H1 (cell line): Measurements from ENCODE around the gene SWT1. TPM values are rescaled to one million over a fixed set of nuclear protein-coding genes. Genes with fewer than 3 reads are reported as not detected.

Source experiments
- CTCF ChIA-PET: fragments of 300-600 bp; sonication (Branson Sonifier 250); formaldehyde crosslinking; loops from one replicate; lab custom pipeline; 2021; ENCODE audit not compliant: partially characterized antibody; lab: Charles Lee
- POLR2A ChIA-PET: fragments of 300-600 bp; sonication (Branson Sonifier 250); formaldehyde crosslinking; loops from one replicate; lab custom pipeline; 2021; ENCODE audit warnings: inconsistent platforms; ENCODE audit not compliant: partially characterized antibody; lab: Charles Lee
- DNase-seq, 2 experiments: peaks; one replicate each; pipeline versions ENCODE4 v3.0.0 to v3.0.0-alpha.2; 2010 to 2022; ENCODE audit warnings: low spot score in 2 of 2, low read depth in 1 of 2, mixed read lengths in 1 of 2
- FAIRE-seq: peaks from 2 replicates; lab custom pipeline; 2011; peaks lifted over from hg19 to GRCh38; lab: Jason Lieb, UNC
- H2AFZ ChIP-seq: 2 replicates; pipeline ENCODE4 v1.8.1; 2012; ENCODE audit warnings: low read length, inconsistent platforms
- H2AK5ac ChIP-seq: 2 replicates; pipeline ENCODE4 v1.6.1; 2013; ENCODE audit warnings: low read depth, low read length
- H2BK120ac ChIP-seq: replicated peaks from 2 replicates; pipeline ENCODE3; 2013; ENCODE audit warnings: low read depth, low read length, inconsistent platforms
- H2BK12ac ChIP-seq: 2 replicates; pipeline ENCODE4 v1.6.1; 2013; ENCODE audit warnings: low read depth, low read length
- H2BK15ac ChIP-seq: 2 replicates; pipeline ENCODE4 v1.6.1; 2013; ENCODE audit warnings: low read length
- H2BK20ac ChIP-seq: 2 replicates; pipeline ENCODE4 v1.6.1; 2013; ENCODE audit warnings: low read length
- H2BK5ac ChIP-seq: 2 replicates; pipeline ENCODE4 v1.6.1; 2013; ENCODE audit warnings: low read depth, low read length
- H3K14ac ChIP-seq: 2 replicates; pipeline ENCODE4 v1.6.1; 2013; ENCODE audit warnings: inconsistent platforms; ENCODE audit not compliant: insufficient read length
- H3K18ac ChIP-seq: 2 replicates; pipeline ENCODE4 v1.6.1; 2013; ENCODE audit warnings: low read length; ENCODE audit errors: extremely low read depth
- H3K23ac ChIP-seq: 2 replicates; pipeline ENCODE4 v1.6.1; 2013; ENCODE audit warnings: inconsistent platforms; ENCODE audit not compliant: insufficient read length
- H3K23me2 ChIP-seq: 2 replicates; pipeline ENCODE4 v1.6.1; 2013; ENCODE audit warnings: low read depth, low read length
- H3K27ac ChIP-seq: 2 replicates; pipeline ENCODE4 v1.6.1; 2011; ENCODE audit warnings: low read depth, low read length, inconsistent platforms
- H3K27me3 ChIP-seq, 4 experiments: replicated peaks in 1 of 4; 1 replicate in 1 of 4; 2 replicates in 3 of 4; pipeline versions ENCODE4 v1.6.1 to v1.8.1; 2011 to 2013; ENCODE audit warnings: low read length in 3 of 4, mild to moderate bottlenecking in 3 of 4, inconsistent platforms in 2 of 4, mixed read lengths in 2 of 4, moderate library complexity in 1 of 4; ENCODE audit not compliant: control insufficient read depth in 3 of 4, insufficient read depth in 3 of 4; ENCODE audit errors: extremely low read depth in 1 of 4
- H3K36me3 ChIP-seq, 4 experiments: 2 replicates each; pipeline versions ENCODE4 v1.6.1 to v1.8.1; 2011 to 2013; ENCODE audit warnings: mild to moderate bottlenecking in 4 of 4, low read length in 3 of 4, moderate library complexity in 2 of 4, control low read depth in 1 of 4, inconsistent platforms in 1 of 4; ENCODE audit not compliant: insufficient read depth in 4 of 4, control insufficient read depth in 2 of 4
- H3K4ac ChIP-seq: replicated peaks from 2 replicates; pipeline ENCODE3; 2013; ENCODE audit warnings: low read length, low read depth, mixed read lengths, inconsistent platforms; ENCODE audit not compliant: insufficient read length
- H3K4me1 ChIP-seq, 4 experiments: replicated peaks in 1 of 4; 1 replicate in 1 of 4; 2 replicates in 3 of 4; pipeline versions ENCODE4 v1.6.1 to v1.8.1; 2011 to 2013; ENCODE audit warnings: low read length in 3 of 4, inconsistent platforms in 2 of 4, mixed read lengths in 1 of 4; ENCODE audit not compliant: insufficient read depth in 4 of 4, control insufficient read depth in 3 of 4
- H3K4me2 ChIP-seq, 2 experiments: 2 replicates each; pipeline versions ENCODE4 v1.6.1 to v1.8.1; 2011 to 2013; ENCODE audit warnings: low read depth in 2 of 2, low read length in 2 of 2, control low read depth in 1 of 2, inconsistent platforms in 1 of 2, mild to moderate bottlenecking in 1 of 2; ENCODE audit not compliant: insufficient read depth in 1 of 2
- H3K4me3 ChIP-seq, 4 experiments: fragments of 200-600, 300-600 bp in 1 of 4; sonication (generic), shearing (Covaris generic), sonication (Bioruptor Twin) in 1 of 4; 2 replicates each; pipeline versions ENCODE4 v1.5.1 to v1.8.1; 2011 to 2016; ENCODE audit warnings: low read length in 4 of 4, low read depth in 3 of 4, control low read depth in 2 of 4, inconsistent platforms in 2 of 4, mild to moderate bottlenecking in 2 of 4, mixed read lengths in 1 of 4, moderate library complexity in 1 of 4; ENCODE audit not compliant: insufficient read depth in 2 of 4; ENCODE audit errors: extremely low read depth in 1 of 4
- H3K56ac ChIP-seq: replicated peaks from 2 replicates; pipeline ENCODE3; 2013; ENCODE audit warnings: low read depth, mild to moderate bottlenecking, mixed read lengths, low read length, inconsistent platforms; ENCODE audit not compliant: insufficient read length
- H3K79me1 ChIP-seq: 2 replicates; pipeline ENCODE4 v1.6.1; 2013; ENCODE audit warnings: low read depth, low read length, control low read depth
- H3K79me2 ChIP-seq, 2 experiments: 2 replicates each; pipeline versions ENCODE4 v1.6.1 to v1.8.1; 2012 to 2013; ENCODE audit warnings: low read length in 2 of 2, mild to moderate bottlenecking in 2 of 2, inconsistent platforms in 1 of 2; ENCODE audit not compliant: insufficient read depth in 2 of 2, control insufficient read depth in 1 of 2
- H3K9ac ChIP-seq, 4 experiments: replicated peaks in 1 of 4; 1 replicate in 1 of 4; 2 replicates in 3 of 4; pipeline versions ENCODE4 v1.6.1 to v1.8.1; 2011 to 2013; ENCODE audit warnings: low read depth in 3 of 4, low read length in 3 of 4, control low read depth in 2 of 4, mild to moderate bottlenecking in 2 of 4, moderate library complexity in 2 of 4, inconsistent platforms in 1 of 4; ENCODE audit errors: extremely low read depth in 1 of 4
- H3K9me3 ChIP-seq, 2 experiments: 2 replicates each; pipeline versions ENCODE4 v1.6.1 to v1.8.1; 2012 to 2013; ENCODE audit warnings: mild to moderate bottlenecking in 2 of 2, moderate library complexity in 2 of 2, control low read depth in 1 of 2, inconsistent platforms in 1 of 2, low read depth in 1 of 2, low read length in 1 of 2, mixed read lengths in 1 of 2; ENCODE audit not compliant: insufficient read depth in 2 of 2
- H4K20me1 ChIP-seq, 2 experiments: replicated peaks in 1 of 2; 2 replicates each; pipeline versions ENCODE3 to v1.8.1; 2011 to 2013; ENCODE audit warnings: inconsistent platforms in 2 of 2, low read length in 2 of 2, mild to moderate bottlenecking in 1 of 2; ENCODE audit not compliant: insufficient read depth in 2 of 2, control insufficient read depth in 1 of 2
- H4K5ac ChIP-seq: 2 replicates; pipeline ENCODE4 v1.6.1; 2013; ENCODE audit warnings: low read length, low read depth, mixed read lengths, inconsistent platforms; ENCODE audit not compliant: insufficient read length
- H4K8ac ChIP-seq: 2 replicates; pipeline ENCODE4 v1.8.0; 2013; ENCODE audit warnings: mild to moderate bottlenecking, moderate library complexity, low read length, inconsistent platforms; ENCODE audit not compliant: insufficient read depth; ENCODE audit errors: extremely low read depth
- H4K91ac ChIP-seq: replicated peaks from 2 replicates; pipeline ENCODE3; 2013; ENCODE audit warnings: low read length, mixed read lengths, inconsistent platforms; ENCODE audit not compliant: insufficient read length
- HDAC2 ChIP-seq, 2 experiments: fragments of 300-600 bp in 1 of 2; sonication (generic) in 1 of 2; IDR thresholded peaks; 2 replicates each; pipeline ENCODE4 v1.6.1; 2011 to 2012; ENCODE audit warnings: low read depth in 2 of 2, low read length in 2 of 2, mild to moderate bottlenecking in 2 of 2, moderate library complexity in 2 of 2, borderline replicate concordance in 1 of 2, inconsistent platforms in 1 of 2
- SIN3A ChIP-seq, 2 experiments: IDR thresholded peaks in 1 of 2; conservative IDR thresholded peaks in 1 of 2; 2 replicates each; pipeline ENCODE4 v1.6.1; 2011 to 2012; ENCODE audit warnings: low read length in 2 of 2, improper control_type of control experiment in 1 of 2, low read depth in 1 of 2, mild to moderate bottlenecking in 1 of 2
- TAF1 ChIP-seq: IDR thresholded peaks from 2 replicates; pipeline ENCODE4 v1.6.1; 2011; ENCODE audit warnings: mild to moderate bottlenecking, low read depth, low read length
- WGBS, 2 experiments: shearing (Covaris generic) in 1 of 2; methylation state at CpG; one replicate each; pipeline versions ENCODE4 v1.1.6 to v1.1.7; 2013 to 2015; ENCODE audit warnings: low lambda C conversion rate in 2 of 2, mixed read lengths in 2 of 2, inconsistent platforms in 1 of 2, low coverage in 1 of 2, missing lambda C conversion rate in 1 of 2; ENCODE audit not compliant: insufficient replicate concordance in 2 of 2, insufficient coverage in 1 of 2, insufficient read length in 1 of 2; ENCODE audit errors: extremely low coverage in 1 of 2, missing lambda C conversion rate in 1 of 2; 5-methylcytosine and 5-hydroxymethylcytosine counted together
- polyA plus RNA-seq, 7 experiments: library from polyadenylated mRNA; depleted of rRNA in 3 of 7; stranded (reverse) in 5 of 7; unstranded in 2 of 7; fragments of >200 nt in 5 of 7; fragments of 200-250 nt in 2 of 7; gene quantifications; 1 replicate in 5 of 7; 2 replicates in 1 of 7; 4 replicates in 1 of 7; pipeline versions ENCODE4 v1.2.1 to v1.2.3, GENCODE V29; 2011 to 2013; ENCODE audit warnings: missing spikeins in 2 of 7, mixed read lengths in 2 of 7
- total RNA-seq: library from RNA; stranded (reverse); fragmentation: NEBNext Ultra II Directional; extraction: Animal tissue kit (Norgen Biotek cat#: 25700); gene quantifications from 2 replicates; pipeline ENCODE4 v1.2.1, GENCODE V29; 2021

Gene SWT1
- total and polyA plus RNA-seq, 2 of the 8 experiments (the other 6 are each of a cell fraction or from before 2014, with no cell fraction given), result 1.4 to 6.2 TPM

- POLR2A ChIA-PET, result interaction anchor here (0.6 to 2.0 kb wide), 3 partner anchors 78 to 112 kb away, joined by 3 to 16 read pairs (median 4); partner anchors contain the start of gene RNF2
- CTCF ChIA-PET, result interaction anchor here (0.7 to 8.0 kb wide), 4 partner anchors 12 to 165 kb away, joined by 3 to 60 read pairs (median 5); no protein-coding TSS in a partner anchor
- H3K27me3 ChIP-seq, result no peaks in the 10 kb centered on the region
- peaks cover 13% of the 10 kb centered on the region for H3K23me2 ChIP-seq
- peak overlapping the region; percentile 77 for H4K91ac ChIP-seq
- H2BK5ac ChIP-seq, result no peak overlapping the region
- peak overlapping the region in 3 of 4 experiments; percentile 20 to 73 (median 36); a peak in 4 of 7 replicates for H3K9ac ChIP-seq
- DNase-seq, result no peak
- no peak overlapping the region for H3K14ac ChIP-seq
- no peak overlapping the region for H3K27ac ChIP-seq
- peak overlapping the region; percentile 40 for H4K5ac ChIP-seq
- H3K4ac ChIP-seq, result no peak overlapping the region
- no peak overlapping the region for H3K23ac ChIP-seq
- no peak overlapping the region for H4K8ac ChIP-seq
- TF ChIP-seq HDAC2 (IDR thresholded peaks at IDR 0.05; ENCODE audit: borderline replicate concordance in 1 of 2, low read depth in 2 of 2, low read length in 2 of 2), result 0 out of 4 replicates have a peak, but pooled peaks of 1 of the 2 experiments have one; percentile 32
- no peak for TF ChIP-seq TAF1
- TF ChIP-seq SIN3A (conservative IDR thresholded peaks at IDR 0.05 in 1 of 2, IDR thresholded peaks at IDR 0.05 in 1 of 2; ENCODE audit: low read depth in 1 of 2, low read length in 2 of 2), result 0 out of 4 replicates have a peak, but pooled peaks of 1 of the 2 experiments have one; percentile 60
- FAIRE-seq, result no peak
- no peaks in the 10 kb centered on the region for H3K9me3 ChIP-seq
- no peak overlapping the region for H2BK20ac ChIP-seq
- H3K4me2 ChIP-seq, result peak overlapping the region; percentile 75 to 88
- H2BK12ac ChIP-seq, result no peak overlapping the region
- no peak overlapping the region for H2AK5ac ChIP-seq
- H2AFZ ChIP-seq, result peak overlapping the region; percentile 96
- no peaks in the 10 kb centered on the region for H4K20me1 ChIP-seq
- peaks cover 0 to 13% of the 10 kb centered on the region in 2 experiments; a peak in 2 of 4 replicates for H3K79me2 ChIP-seq
- no peaks in the 10 kb centered on the region for H3K36me3 ChIP-seq
- H2BK15ac ChIP-seq, result no peak overlapping the region
- H3K56ac ChIP-seq, result peak overlapping the region; percentile 65
- H3K4me3 ChIP-seq, result peak overlapping the region; percentile 82 to 97 (median 86)
- H3K4me1 ChIP-seq, result no peaks in the 10 kb centered on the region; a peak in 3 of 7 replicates
- peak overlapping the region; percentile 35; the same call in 1 of the 2 replicates for H3K18ac ChIP-seq
- H3K79me1 ChIP-seq, result no peaks in the 10 kb centered on the region
- WGBS, 2 experiments, result 16% methylated on average over 20 of the region's 20 CpGs; no CpG with 5 or more reads in 1 of the 2 experiments
- H2BK120ac ChIP-seq, result no peak overlapping the region
These were observed 839 bp downstream of the SWT1 start for GRCh38 chr1:185157599-185158412.
